Prostate gland (tissue), 2 donors: Measurements from ENCODE around the gene OLAH.

Experiments used
- POLR2A ChIP-seq: fragments of 450-650 bp; IDR thresholded peaks from one replicate; pipeline ENCODE4 v1.6.1; 2016; ENCODE audit warnings: antibody characterized with exemption, mild to moderate bottlenecking
- POLR2AphosphoS5 ChIP-seq: sonication (generic); formaldehyde crosslinking; IDR thresholded peaks from one replicate; pipeline ENCODE4 v1.6.1; 2017; ENCODE audit warnings: antibody characterized with exemption
- TF ChIP-seq, protein P1 (sequence below), 4 experiments: fragments of 200-600 bp in 2 of 4; fragments of 450-650 bp in 2 of 4; sonication (generic) in 2 of 4; IDR thresholded peaks; 1 replicate in 3 of 4; 2 replicates in 1 of 4; pipeline ENCODE4 v1.5.1; 2016 to 2019; ENCODE audit warnings: antibody characterized with exemption in 4 of 4, mild to moderate bottlenecking in 2 of 4, moderate library complexity in 2 of 4

DNA sequence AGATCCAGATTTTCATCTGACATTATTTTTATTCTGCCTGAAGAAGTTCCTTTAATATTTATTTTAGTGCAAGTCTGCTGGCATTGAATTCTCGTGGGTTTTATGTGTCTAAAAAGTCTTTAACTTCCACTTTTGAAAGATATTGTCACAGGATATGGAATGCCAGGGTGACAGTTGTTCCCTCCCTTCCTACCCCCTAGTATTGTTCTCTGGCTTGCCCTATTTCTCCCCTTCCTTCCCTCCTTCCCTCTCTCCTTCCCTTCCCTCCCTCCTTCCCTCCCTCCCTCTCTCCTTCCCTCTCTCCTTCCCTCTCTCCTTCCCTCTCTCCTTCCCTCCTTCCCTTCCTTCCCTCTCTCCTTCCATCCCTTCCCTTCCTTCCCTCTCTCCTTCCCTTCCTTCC, 14.9 kb downstream of the OLAH start:
- TF ChIP-seq, protein P1, sequence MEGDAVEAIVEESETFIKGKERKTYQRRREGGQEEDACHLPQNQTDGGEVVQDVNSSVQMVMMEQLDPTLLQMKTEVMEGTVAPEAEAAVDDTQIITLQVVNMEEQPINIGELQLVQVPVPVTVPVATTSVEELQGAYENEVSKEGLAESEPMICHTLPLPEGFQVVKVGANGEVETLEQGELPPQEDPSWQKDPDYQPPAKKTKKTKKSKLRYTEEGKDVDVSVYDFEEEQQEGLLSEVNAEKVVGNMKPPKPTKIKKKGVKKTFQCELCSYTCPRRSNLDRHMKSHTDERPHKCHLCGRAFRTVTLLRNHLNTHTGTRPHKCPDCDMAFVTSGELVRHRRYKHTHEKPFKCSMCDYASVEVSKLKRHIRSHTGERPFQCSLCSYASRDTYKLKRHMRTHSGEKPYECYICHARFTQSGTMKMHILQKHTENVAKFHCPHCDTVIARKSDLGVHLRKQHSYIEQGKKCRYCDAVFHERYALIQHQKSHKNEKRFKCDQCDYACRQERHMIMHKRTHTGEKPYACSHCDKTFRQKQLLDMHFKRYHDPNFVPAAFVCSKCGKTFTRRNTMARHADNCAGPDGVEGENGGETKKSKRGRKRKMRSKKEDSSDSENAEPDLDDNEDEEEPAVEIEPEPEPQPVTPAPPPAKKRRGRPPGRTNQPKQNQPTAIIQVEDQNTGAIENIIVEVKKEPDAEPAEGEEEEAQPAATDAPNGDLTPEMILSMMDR (IDR thresholded peaks at IDR 0.05): no peak
- TF ChIP-seq POLR2A: no peak
- TF ChIP-seq POLR2AphosphoS5: no peak
